CD4-positive, alpha-beta T cell treated with Interleukin-10 for 1 hour (primary cell): ENCODE results near the gene KCNIP3.

Experiments
- DNase-seq: peaks from one replicate; pipeline ENCODE4 v3.0.0-alpha.2; 2020

KCNIP3 gene

GRCh38 chr2:95297639-95298395 lies 670 bp downstream of the KCNIP3 start:
- DNase-seq = no peak

- DNase-seq = no peak
Observed at GRCh38 chr2:95298486-95299111, 1.5 kb downstream of the KCNIP3 start.

GRCh38 chr2:95299961-95300360 lies 2.8 kb downstream of the KCNIP3 start:
- DNase-seq = no peak

GRCh38 chr2:95300450-95300849 lies 3.3 kb downstream of the KCNIP3 start:
- no peak for DNase-seq

- DNase-seq = no peak
Observed at GRCh38 chr2:95301186-95301585, 4.0 kb downstream of the KCNIP3 start.

GRCh38 chr2:95301876-95302641 lies 4.9 kb downstream of the KCNIP3 start:
- no peak for DNase-seq

- DNase-seq = no peak
Observed at GRCh38 chr2:95303191-95303919, 6.2 kb downstream of the KCNIP3 start.

- DNase-seq = no peak
Observed at GRCh38 chr2:95305380-95306061, 8.4 kb downstream of the KCNIP3 start.

GRCh38 chr2:95306336-95306895 lies 9.3 kb downstream of the KCNIP3 start:
- DNase-seq = no peak

- no peak for DNase-seq
Observed at GRCh38 chr2:95307036-95307435, 9.9 kb downstream of the KCNIP3 start.

- DNase-seq = no peak
Observed at GRCh38 chr2:95307878-95308277, 10.7 kb downstream of the KCNIP3 start.

- no peak for DNase-seq
Observed at GRCh38 chr2:95308426-95308990, 11.4 kb downstream of the KCNIP3 start.

- DNase-seq = no peak
Observed at GRCh38 chr2:95309599-95309998, 12.5 kb downstream of the KCNIP3 start.

GRCh38 chr2:95310216-95310615 lies 13.1 kb downstream of the KCNIP3 start:
- DNase-seq = no peak

- no peak for DNase-seq
Observed at GRCh38 chr2:95310651-95311050, 13.5 kb downstream of the KCNIP3 start.

- DNase-seq = no peak
Observed at GRCh38 chr2:95311815-95312542, 14.8 kb downstream of the KCNIP3 start.

- DNase-seq = no peak
Observed at GRCh38 chr2:95312543-95313201, 15.5 kb downstream of the KCNIP3 start.

- no peak for DNase-seq
Observed at GRCh38 chr2:95313296-95314131, 16.4 kb downstream of the KCNIP3 start.

GRCh38 chr2:95314598-95314963 lies 17.4 kb downstream of the KCNIP3 start:
- DNase-seq = no peak
